Stimulated activated CD8-positive, alpha-beta memory T cell treated with anti-CD3 and anti-CD28 coated beads, Interleukin-7, amount 100 ng/mL, for 48 hours (primary cell): Measurements from ENCODE around the gene CDC25B.

Experiments
- DNase-seq, 2 donors: peaks; one replicate each; pipeline ENCODE4 v3.0.0-alpha.2; 2020; ENCODE audit warnings: low read depth in 1 of 2; ENCODE audit errors: extremely low read depth in 1 of 2

The CDC25B gene

DNA sequence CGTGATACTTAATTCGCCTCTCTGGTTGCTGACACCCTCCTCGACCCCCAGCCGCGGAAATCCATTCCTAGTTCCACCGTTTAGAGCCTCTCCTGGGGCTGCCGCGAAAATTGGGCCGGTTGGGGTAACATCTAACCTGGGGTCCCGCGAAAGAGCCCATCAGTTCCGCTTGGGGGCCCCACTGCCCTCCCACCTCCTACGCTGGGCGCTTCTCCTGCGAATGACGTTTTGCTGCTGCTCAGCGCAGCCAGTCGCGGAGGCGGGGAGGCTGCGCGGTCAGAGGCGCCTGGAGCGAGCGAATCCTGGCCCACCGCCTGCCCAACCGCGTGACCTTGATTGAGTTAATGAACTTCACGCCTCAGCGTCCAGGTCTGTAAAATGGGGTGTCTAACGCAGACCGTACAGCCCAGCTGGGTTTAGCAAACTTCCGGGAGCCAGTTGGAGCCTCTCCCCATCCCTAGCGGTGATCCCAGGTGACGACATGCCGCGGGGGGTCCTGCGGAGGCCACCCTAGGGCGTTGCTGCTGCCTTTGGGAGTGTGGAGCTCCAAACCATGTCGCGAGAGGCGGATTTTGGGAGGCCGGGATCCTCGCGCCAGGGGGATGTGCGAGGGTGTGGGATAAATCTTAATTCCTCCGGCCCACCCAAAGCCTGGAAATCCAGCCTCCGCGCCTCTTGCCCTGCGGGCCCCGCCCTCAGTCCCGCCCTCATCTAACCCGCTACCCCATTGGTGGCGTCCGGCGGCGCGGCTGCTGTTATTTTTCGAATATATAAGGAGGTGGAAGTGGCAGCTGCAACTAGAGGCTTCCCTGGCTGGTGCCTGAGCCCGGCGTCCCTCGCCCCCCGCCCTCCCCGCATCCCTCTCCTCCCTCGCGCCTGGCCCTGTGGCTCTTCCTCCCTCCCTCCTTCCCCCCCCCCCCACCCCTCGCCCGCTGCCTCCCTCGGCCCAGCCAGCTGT, at the start of gene CDC25B:
TSS of gene CDC25B (plus strand) at position 800 of the 958 bp plus-strand sequence. CDS start 222 bp downstream, outside the sequence.
- peak; percentile 76 to 89 for DNase-seq

DNA sequence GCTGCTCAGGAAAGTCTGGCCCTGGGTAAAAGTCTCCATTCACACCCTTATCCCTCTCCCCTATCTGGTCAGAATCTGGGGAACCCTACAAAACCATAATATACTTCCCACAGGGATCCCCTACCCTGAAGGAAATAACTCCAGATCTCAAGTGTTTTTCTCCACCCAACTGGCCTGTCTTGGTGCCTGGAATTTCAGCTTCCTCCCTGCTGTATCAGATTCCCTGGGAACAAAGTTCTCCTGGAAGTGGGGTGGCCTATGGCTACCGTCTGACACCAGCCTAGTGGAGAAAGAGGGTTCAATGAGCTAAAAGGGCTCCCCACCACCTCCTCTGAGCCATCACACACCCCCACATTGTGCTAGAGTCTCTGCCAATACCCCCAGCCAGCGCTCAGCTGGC, 48.6 kb upstream of the CDC25B start:
- DNase-seq = no peak

DNA sequence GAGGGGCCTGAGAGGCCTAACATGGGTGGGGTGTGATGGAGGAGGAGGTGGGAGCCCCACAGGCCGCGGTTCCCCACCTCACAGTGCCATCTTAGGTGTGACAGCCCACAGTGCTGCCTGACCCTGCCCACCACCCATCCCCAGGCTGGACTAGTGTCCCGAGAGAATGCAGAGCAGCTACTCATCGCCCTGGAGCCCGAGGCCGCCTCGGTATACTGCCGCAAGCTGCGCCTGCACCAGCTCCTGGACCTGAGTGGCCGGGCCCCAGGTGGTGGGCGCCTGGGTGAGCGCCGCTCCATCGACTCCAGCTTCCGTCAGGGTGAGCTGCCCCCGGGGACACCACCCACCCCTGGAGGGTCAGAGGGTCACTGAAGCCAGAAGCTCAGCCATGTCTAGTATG, 48.0 kb upstream of the CDC25B start:
- DNase-seq = no peak

DNA sequence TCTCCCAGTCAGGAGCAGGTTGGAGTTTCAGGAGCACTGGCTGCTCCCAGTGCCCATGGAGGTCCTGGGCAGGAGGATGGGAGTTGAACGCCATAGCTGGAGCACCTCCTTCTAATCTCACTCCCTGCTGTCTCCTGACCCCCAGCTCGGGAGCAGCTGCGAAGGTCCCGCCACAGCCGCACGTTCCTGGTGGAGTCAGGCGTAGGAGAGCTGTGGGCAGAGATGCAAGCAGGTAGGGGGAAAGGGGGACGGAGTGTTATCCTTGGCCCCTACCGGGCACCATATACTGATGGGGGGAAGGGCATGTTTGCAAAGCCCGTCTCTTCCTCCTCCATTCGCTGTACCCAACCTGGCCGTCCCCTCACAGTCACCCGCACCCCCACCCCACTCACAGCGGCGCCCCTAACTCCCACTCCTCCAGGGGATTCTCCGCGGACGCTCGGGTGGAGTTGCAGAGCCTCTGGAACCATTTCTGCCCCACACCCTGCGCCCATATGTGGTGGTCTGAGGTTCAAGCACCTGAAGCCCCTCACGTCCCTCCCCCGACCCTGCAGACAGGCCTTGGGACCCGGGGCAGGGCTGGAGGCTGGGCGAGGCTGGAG, 46.9 kb upstream of the CDC25B start:
- DNase-seq = no peak

DNA sequence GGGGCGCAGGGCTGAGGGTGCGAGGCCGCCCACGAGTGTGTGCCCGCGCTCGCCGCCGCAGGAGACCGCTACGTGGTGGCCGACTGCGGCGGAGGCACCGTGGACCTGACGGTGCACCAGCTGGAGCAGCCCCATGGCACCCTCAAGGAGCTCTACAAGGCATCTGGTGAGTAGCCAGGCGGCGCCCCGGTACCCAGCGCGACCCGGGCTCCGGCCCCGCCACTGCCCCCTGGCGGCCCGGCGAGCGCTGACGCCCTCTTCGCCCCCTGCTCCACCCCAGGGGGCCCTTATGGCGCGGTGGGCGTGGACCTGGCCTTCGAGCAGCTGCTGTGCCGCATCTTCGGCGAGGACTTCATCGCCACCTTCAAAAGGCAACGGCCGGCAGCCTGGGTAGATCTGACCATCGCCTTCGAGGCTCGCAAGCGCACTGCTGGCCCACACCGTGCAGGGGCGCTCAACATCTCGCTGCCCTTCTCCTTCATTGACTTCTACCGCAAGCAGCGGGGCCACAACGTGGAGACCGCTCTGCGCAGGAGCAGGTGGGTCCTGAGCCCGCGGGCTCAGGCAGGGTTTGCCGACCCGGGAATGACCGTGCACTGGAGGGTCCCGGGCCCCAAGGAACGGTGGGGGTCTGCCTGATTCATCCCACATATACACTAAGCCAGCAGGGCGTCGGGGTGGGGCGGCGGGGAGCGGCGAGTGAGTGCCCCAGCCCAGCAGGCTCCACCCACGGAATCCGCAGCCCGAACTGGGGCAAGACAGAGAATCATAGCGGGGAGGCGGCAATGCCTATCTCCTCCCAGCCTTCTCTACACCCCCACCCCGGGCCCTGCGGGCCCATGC, 46.2 kb upstream of the CDC25B start:
- peak; percentile 7 to 16 for DNase-seq

DNA sequence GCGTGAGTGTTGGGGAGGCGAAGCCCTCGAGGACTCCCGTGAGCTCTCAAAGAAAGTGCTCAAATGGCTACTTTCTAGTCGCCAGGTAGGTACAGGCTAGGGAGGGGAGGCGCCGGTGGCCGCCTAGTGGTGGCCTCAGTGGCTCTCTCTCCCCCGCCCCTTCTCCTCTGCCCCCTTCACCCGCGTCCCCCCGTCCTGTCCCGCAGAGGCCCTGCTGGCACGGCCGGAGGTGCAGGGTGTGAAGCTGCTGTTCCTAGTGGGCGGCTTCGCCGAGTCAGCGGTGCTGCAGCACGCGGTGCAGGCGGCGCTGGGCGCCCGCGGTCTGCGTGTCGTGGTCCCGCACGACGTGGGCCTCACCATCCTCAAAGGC, 44.8 kb upstream of the CDC25B start:
- DNase-seq = no peak

DNA sequence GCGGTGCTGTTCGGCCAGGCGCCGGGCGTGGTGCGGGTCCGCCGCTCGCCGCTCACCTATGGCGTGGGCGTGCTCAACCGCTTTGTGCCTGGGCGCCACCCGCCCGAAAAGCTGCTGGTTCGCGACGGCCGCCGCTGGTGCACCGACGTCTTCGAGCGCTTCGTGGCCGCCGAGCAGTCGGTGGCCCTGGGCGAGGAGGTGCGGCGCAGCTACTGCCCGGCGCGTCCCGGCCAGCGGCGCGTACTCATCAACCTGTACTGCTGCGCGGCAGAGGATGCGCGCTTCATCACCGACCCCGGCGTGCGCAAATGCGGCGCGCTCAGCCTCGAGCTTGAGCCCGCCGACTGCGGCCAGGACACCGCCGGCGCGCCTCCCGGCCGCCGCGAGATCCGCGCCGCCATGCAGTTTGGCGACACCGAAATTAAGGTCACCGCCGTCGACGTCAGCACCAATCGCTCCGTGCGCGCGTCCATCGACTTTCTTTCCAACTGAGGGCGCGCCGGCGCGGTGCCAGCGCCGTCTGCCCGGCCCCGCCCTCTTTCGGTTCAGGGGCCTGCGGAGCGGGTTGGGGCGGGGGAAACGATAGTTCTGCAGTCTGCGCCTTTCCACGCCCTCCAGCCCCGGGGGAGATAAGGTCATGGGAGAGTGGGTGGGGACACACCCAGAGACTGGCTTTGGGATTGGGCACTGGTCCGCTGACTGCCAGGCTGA, 44.3 kb upstream of the CDC25B start:
- peak; percentile 19 to 45 for DNase-seq

DNA sequence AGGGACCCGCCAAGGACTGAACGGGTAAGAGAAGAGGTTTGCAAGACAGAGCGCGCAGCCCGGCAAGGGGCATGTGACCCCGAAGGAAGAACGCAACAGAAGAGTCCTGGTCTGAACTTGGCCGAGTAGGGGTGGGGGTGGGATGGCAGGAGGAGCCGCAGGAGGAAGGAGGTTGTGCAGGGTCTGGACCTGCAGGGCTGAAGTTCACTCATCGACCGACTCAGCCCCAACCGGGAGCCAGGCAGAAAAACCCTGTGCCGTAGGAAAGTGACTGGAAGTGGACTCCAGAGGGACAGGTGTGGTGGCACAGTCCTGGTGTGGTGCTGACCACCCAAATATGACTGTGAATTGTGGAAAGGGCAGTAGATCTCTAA, 43.7 kb upstream of the CDC25B start:
- no peak for DNase-seq

DNA sequence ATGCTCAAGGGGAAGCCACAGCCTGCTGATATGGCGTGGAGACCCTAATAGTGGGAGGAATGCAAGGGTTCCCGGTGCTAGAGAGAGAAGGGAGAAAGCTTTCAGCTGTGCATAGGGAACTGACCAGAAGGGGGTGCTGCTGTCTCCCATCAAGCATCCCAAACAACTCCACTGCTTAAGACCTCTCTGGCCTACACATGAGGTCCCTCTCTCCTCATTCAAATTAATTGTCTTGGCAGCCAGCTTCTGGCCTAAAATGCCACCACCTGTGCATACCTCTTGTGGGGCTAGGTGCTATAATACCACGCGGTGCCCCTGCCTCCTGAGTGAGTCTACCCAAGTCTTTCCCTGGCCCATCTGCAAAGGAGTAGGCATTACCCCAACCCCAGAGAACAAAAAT, 43.0 kb upstream of the CDC25B start:
- peak in 1 of 2 donors; percentile 23 for DNase-seq

DNA sequence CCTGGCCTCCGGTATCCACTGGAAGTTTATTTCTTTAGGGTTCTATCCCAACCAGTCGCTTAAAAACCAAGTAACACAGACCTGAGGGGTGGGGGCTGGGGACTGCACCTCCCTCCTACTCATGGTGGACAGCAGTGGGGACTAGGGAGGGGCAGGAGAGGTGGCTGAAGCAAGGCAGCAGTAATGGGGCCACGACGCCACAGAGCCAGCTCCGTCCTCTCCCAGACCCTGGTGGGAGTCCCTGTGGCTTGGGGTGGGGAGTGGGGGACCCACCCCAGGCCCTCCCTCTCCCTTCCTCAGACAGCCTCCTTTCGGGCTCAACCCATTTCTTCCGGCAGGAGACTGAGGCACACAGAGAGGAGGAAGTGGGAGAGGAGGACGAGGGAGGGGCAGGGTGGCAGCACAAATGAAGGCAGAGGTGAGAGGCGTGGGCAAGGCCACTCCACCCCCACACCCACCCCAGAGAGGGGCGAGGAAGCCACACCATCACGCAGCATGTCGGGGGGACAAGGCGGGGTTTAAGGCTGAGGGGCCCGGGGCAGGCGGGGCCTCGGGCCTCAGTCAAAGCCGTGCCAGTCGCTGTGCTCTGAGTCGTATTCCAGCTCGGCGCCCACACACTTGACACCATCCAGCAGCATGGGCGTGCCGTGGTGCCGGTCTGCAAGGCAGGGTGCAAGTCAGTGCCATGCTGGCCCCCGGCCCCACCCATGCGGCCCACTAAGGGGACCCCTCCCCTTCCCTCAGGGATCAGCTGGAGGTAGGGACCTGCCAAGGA, 42.4 kb upstream of the CDC25B start:
- no peak for DNase-seq

DNA sequence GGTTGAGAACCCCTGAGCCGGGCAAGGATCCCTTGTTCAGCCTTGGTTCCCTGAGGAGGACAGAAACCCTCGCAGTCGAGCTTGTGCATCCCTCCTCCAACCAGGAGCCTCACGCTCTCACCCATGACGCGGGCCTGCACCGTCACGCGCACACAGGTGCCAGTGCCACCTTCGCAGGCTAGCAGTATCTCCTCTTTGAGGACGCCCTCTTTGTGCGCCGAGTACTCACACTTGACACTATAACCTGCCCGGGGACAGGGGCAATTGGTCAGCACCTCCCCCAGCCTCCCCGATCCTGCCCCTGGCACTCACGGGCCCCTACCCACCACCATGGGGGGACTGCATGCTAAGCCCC, 41.9 kb upstream of the CDC25B start:
- no peak for DNase-seq

DNA sequence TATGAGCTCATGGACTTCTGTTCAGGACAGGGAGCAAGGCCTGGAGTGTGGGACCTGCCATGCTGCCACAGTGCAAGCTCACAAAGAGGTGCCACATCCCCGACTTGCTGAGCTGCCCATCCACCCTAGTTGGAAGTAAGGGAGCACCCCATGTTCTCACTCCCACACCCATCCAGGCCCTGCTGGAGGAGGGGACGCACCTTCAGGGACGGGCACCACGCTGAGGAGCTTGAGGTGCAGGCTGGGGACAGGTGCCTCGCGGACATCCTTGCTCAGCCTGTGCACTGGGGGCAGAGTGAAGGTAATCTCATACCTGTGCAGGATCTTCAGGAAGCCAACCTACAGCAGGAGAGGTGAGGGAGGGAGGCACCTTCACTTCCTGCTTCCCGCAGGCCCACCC, 40.8 kb upstream of the CDC25B start:
- DNase-seq = no peak

DNA sequence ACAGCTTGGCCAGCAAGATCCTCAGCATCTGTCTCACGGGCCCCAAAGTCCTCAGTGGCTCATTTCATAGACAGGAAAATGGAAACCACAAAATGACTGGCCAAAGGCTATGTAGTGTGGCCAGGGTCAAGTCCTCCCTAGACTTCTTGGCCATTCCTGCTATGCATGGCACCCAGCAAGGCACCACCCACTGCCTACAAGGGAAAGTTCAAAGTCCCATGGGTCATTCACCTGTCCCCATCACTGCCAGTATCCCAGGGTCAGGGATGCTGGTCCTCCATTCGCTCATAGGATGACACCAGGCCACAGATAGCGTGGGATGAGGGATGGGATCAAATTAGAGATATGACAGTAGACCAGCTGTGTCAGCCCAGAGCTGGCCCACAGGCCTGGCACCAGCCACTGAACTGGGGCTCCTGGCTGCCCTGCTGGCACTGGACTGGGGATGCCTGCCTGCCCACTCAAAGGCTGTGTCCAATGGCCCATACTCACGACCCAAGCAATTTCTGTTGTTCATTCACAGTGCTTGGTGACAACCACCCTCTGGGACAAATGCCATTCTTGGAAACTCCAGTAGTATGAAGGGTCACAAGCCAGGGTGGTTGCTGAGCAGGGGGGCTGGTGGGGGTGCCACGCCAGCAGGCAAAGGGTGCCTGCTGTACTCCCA, 40.2 kb upstream of the CDC25B start:
- DNase-seq = no peak

DNA sequence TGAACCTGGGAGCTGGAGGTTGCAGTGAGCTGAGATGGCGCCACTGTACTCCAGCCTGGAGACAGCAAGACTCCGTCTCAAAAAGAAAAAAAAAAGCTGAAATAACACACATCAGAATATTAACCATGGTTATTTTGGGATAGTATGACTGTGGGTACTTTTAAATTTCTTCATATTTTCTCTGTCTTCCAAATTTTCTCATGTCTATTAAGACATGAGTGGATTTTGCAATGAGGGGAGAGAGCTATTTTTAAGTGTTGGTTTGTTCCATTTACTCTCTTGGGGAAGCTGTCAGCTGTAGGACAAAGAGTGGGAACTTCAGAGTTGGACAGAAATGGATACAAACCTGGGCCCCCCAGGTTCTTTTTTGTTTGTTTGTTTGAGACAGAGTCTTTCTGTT, 38.8 kb upstream of the CDC25B start:
- DNase-seq = no peak

DNA sequence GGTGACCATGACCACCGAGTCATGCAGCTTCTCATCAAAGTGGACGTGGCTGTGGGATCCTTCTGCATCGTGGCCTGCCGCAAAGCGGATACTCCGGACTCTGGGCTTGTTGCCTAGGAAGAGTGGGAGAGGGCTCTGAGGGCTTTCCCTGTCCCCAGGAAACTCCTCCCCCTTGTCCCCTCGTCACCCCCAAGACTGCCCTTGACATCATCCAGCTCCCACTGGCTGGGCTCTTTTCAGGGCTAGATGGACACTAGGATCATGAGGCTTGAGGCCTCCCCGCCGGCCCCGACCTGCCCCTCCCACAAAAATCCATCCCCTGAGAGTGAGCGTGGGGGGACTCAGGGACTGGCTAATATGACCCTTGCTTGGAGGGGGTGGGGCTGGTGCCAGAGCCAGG, 37.5 kb upstream of the CDC25B start:
- no peak for DNase-seq

DNA sequence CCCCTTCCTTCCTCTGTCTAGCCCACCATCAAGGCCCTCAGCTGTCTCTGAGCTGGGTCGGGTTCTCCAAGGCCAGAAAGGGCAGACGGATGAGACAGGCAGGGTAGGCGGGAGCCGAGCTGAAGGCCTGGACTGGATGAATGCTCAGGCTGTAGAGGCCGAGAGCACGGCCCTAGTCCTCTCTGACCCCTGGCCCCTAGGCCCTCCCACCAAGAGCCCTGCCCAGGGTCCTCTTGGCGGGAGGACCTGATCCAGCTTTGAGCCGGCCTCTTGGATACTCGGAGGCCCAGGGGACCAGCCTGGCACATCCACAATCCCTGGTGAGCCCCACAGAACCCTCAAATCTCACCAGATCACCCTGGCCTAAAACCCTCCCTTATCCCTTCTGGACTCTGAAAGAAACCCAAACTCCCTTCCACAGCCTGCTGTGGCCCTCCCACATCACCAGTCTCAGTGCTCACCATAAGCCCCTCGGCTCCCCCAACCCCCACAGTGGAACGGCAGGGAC, 36.7 kb upstream of the CDC25B start:
- no peak for DNase-seq

DNA sequence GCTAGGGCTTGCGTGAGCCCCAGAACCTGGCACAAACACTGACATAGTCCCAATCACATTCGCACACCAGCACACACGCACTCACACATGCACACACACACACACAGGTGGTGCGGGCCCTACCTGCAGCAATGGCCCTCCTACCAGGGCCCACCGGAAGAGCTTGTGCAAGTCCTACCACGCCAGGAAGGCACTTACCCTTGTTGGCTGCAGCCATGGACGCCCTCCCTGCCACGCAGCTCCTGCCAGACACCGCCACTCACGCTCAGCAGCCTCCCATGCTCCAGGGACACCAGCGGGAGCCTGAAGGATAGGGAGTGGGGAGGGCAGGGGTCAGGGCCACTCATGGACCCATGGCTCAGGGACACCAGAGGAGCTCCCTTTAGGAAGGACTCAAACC, 36.2 kb upstream of the CDC25B start:
- no peak for DNase-seq

DNA sequence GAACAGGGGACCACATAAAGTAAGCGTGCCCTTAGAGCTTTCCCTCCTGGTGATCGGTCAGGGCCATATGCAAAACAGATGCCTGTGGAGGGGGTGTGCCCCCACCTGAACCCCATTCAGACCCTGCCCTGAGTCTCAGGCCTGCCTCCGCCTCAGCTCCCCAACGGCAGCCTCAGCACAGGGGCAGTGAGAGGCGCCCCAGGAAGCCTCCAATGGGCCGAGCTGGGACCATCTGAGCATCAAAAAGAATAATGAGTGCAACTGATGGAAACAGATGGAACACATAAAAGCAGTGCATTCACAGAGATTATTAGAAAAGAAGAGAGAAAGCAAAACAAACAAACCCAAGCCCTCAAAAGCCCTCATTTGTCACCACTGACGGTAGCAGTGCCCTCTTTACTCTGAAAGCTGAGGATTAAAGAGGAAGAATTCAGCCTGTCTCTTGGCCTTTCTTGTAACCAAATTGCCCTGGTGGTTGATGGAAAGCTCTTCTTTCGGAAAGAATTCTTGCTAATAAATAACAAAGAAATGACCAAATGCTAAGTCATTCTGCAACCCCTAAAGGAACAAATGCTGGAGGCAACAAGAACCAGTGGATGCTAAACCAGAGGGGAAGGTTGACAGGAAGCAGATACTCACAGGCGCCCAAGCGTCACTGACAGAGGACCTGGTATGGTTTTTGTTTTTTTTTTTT, 35.3 kb upstream of the CDC25B start:
- no peak for DNase-seq
